ENCODE results near the gene RIPK4. TPM values are rescaled to one million over a fixed set of nuclear protein-coding genes. Genes with fewer than 3 reads are reported as not detected.

Gene RIPK4
- total RNA-seq, 1 experiment from 2014 or later: 24.1 TPM

DNA sequence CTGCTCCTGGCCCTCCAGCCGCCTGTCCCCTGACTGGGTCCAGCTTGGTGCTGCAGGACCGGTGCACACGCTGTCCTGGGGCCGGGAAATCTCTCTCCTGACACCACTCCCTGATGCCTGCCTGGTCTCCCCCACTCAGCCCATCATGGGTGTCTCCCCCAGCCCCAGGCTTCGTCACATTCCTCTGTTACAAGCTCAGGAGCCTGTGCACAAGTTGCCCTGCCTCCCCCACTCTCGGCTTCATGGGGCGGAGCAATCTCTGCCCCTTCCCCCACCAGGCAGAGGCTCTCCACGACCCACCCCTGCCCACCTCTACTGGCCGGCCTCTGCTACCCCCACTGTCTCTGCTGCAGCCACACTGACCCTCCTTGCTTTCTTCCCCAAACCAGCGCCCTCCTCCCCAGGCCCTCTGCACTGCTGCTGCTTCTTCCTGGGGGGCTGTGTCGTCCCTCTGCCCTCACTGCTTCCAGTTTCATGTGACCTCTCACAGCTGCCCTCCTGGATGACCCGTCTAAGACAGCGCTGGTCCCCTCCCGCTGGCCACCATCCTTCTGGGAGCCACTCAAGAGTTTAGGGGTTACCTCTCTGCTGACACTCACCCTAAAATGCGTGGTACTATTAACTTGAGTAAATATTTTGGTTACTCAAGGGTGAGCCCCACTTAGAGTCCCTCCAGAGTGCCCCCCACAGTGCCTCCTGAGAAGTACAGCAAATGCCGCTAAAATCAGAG, 5.7 kb upstream of the RIPK4 start:
- Mint-ChIP-seq H3K27ac (ENCODE audit: unreplicated experiment) (peak overlapping the region; percentile 30), H3K36me3 (ENCODE audit: insufficient read depth, unreplicated experiment) (no peaks in the 10 kb centered on the region), H3K9me3 (ENCODE audit: unreplicated experiment) (no peaks in the 10 kb centered on the region), H3K4me3 (ENCODE audit: unreplicated experiment) (no peak overlapping the region), H3K27me3 (ENCODE audit: insufficient read depth, unreplicated experiment) (no peaks in the 10 kb centered on the region), H3K4me1 (ENCODE audit: low read depth, unreplicated experiment) (peaks cover 53% of the 10 kb centered on the region)
- Histone ChIP-seq H3K4me3 (ENCODE audit: low read depth, low read length) (no peak overlapping the region), H3K4me1 (peaks cover 22% of the 10 kb centered on the region), H3K9me3 (no peaks in the 10 kb centered on the region), H3K36me3 (ENCODE audit: control insufficient read depth, insufficient read depth, low read length) (no peaks in the 10 kb centered on the region), H3K27me3 (replicated peaks; ENCODE audit: control insufficient read depth, insufficient read depth, low read length) (no peaks in the 10 kb centered on the region)
- DNase-seq: no peak
- BruUV-seq (replicated peaks): no TSS peak
- ChIA-PET POLR2A (interaction anchor here (0.5 kb wide), 1 partner anchor 9 kb away, joined by 3 read pairs; no protein-coding TSS in a partner anchor), CTCF (no interaction called here)
- TF ChIP-seq, protein P1, sequence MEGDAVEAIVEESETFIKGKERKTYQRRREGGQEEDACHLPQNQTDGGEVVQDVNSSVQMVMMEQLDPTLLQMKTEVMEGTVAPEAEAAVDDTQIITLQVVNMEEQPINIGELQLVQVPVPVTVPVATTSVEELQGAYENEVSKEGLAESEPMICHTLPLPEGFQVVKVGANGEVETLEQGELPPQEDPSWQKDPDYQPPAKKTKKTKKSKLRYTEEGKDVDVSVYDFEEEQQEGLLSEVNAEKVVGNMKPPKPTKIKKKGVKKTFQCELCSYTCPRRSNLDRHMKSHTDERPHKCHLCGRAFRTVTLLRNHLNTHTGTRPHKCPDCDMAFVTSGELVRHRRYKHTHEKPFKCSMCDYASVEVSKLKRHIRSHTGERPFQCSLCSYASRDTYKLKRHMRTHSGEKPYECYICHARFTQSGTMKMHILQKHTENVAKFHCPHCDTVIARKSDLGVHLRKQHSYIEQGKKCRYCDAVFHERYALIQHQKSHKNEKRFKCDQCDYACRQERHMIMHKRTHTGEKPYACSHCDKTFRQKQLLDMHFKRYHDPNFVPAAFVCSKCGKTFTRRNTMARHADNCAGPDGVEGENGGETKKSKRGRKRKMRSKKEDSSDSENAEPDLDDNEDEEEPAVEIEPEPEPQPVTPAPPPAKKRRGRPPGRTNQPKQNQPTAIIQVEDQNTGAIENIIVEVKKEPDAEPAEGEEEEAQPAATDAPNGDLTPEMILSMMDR (IDR thresholded peaks at IDR 0.05; ENCODE audit: insufficient read depth in 1 of 2, low read depth in 1 of 2, low read length in 1 of 2, severe bottlenecking in 1 of 2, unreplicated experiment in 1 of 2): no peak
- intact Hi-C loops (cut with micrococcal nuclease; ENCODE audit: unreplicated experiment): no loop called here

- Mint-ChIP-seq H3K4me3 (ENCODE audit: unreplicated experiment) (no peak overlapping the region), H3K4me1 (ENCODE audit: low read depth, unreplicated experiment) (peaks cover 54% of the 10 kb centered on the region), H3K27me3 (ENCODE audit: insufficient read depth, unreplicated experiment) (no peaks in the 10 kb centered on the region), H3K27ac (ENCODE audit: unreplicated experiment) (no peak overlapping the region), H3K36me3 (ENCODE audit: insufficient read depth, unreplicated experiment) (peaks cover 8% of the 10 kb centered on the region), H3K9me3 (ENCODE audit: unreplicated experiment) (no peaks in the 10 kb centered on the region)
- ChIA-PET CTCF (no interaction called here), POLR2A (interaction anchor here (0.5 kb wide), 1 partner anchor 8 kb away, joined by 3 read pairs; no protein-coding TSS in a partner anchor)
- H3K4me3 ChIP-seq (ENCODE audit: low read depth, low read length): no peak overlapping the region
- TF ChIP-seq, protein P1 (IDR thresholded peaks at IDR 0.05; ENCODE audit: insufficient read depth in 1 of 2, low read depth in 1 of 2, low read length in 1 of 2, severe bottlenecking in 1 of 2, unreplicated experiment in 1 of 2): no peak
- no peaks in the 10 kb centered on the region for H3K36me3 ChIP-seq (ENCODE audit: control insufficient read depth, insufficient read depth, low read length)
- intact Hi-C loops (cut with micrococcal nuclease; ENCODE audit: unreplicated experiment): no loop called here
- no TSS peak for BruUV-seq (replicated peaks)
- no peaks in the 10 kb centered on the region for H3K9me3 ChIP-seq
- peaks cover 24% of the 10 kb centered on the region for H3K4me1 ChIP-seq
- no peaks in the 10 kb centered on the region for H3K27me3 ChIP-seq (replicated peaks; ENCODE audit: control insufficient read depth, insufficient read depth, low read length)
- no peak for DNase-seq
These were observed 4.7 kb upstream of the RIPK4 start for GRCh38 chr21:41771625-41771945.

GRCh38 chr21:41770901-41771624, 4.2 kb upstream of the RIPK4 start:
- Mint-ChIP-seq H3K4me3 (ENCODE audit: unreplicated experiment) (peak overlapping the region; percentile 61), H3K27me3 (ENCODE audit: insufficient read depth, unreplicated experiment) (no peaks in the 10 kb centered on the region), H3K27ac (ENCODE audit: unreplicated experiment) (no peak overlapping the region), H3K4me1 (ENCODE audit: low read depth, unreplicated experiment) (peaks cover 54% of the 10 kb centered on the region), H3K36me3 (ENCODE audit: insufficient read depth, unreplicated experiment) (peaks cover 8% of the 10 kb centered on the region), H3K9me3 (ENCODE audit: unreplicated experiment) (no peaks in the 10 kb centered on the region)
- Histone ChIP-seq H3K4me1 (peaks cover 24% of the 10 kb centered on the region), H3K9me3 (no peaks in the 10 kb centered on the region), H3K27me3 (replicated peaks; ENCODE audit: control insufficient read depth, insufficient read depth, low read length) (no peaks in the 10 kb centered on the region), H3K36me3 (ENCODE audit: control insufficient read depth, insufficient read depth, low read length) (no peaks in the 10 kb centered on the region), H3K4me3 (ENCODE audit: low read depth, low read length) (no peak overlapping the region)
- DNase-seq: no peak
- CTCF ChIA-PET: no interaction called here
- TF ChIP-seq, protein P1 (IDR thresholded peaks at IDR 0.05; ENCODE audit: insufficient read depth in 1 of 2, low read depth in 1 of 2, low read length in 1 of 2, severe bottlenecking in 1 of 2, unreplicated experiment in 1 of 2): no peak
- intact Hi-C loops (cut with micrococcal nuclease; ENCODE audit: unreplicated experiment): no loop called here
- POLR2A ChIA-PET: no interaction called here
- BruUV-seq (replicated peaks): no TSS peak
